DMS 273 (cell line): ENCODE data around the gene PRSS58.

Source experiments
- DNase-seq: peaks from one replicate; lab custom pipeline; 2025; ENCODE audit not compliant: unreplicated experiment; lab: John Stamatoyannopoulos, UW

The PRSS58 gene

DNA sequence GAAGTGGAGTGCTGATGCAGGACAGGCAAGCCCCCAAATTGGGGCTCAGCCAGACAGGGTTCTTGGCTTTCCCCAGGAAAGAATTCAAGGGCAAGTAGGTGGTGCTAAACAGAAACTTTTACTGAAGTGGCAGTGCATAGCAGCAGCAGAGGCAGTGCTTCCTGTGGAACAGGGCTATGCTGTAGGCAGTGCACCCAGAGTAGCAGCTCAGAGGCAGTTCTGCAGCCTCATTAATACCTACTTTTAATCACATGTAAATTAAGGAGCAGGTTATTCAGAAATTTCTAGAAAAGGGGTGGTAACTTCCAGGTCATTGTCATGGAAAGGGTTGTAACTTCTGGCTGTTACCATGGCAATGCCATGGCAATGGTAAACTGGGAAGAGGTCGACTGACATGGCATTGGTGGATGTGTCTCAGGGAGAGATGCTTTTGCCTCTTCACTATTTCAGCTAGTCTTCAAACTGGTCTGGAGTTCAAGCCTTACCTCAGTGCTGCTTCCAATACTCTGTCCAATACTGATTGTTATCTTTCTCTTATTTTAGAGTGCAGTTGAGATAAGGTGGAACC is 29.2 kb downstream of the PRSS58 start:
- no peak for DNase-seq
